NCI-H748 treated with DMSO at 0.1 percent for 48 hours (cell line): ENCODE results near the gene RALGPS1.

Source experiments
- DNase-seq: peaks from one replicate; lab custom pipeline; 2025; lab: John Stamatoyannopoulos, UW

Gene RALGPS1

GRCh38 chr9:127053960-127054359 lies 139.4 kb downstream of the RALGPS1 start:
- DNase-seq, result no peak

GRCh38 chr9:127055745-127056402 lies 141.3 kb downstream of the RALGPS1 start:
- no peak for DNase-seq

- DNase-seq, result no peak
Observed at GRCh38 chr9:127056446-127056845, 141.9 kb downstream of the RALGPS1 start.

- no peak for DNase-seq
Observed at GRCh38 chr9:127058011-127058644, 143.5 kb downstream of the RALGPS1 start.

GRCh38 chr9:127058645-127059021 lies 144.1 kb downstream of the RALGPS1 start:
- no peak for DNase-seq

GRCh38 chr9:127059030-127059429 lies 144.4 kb downstream of the RALGPS1 start:
- no peak for DNase-seq

GRCh38 chr9:127059765-127060361 lies 145.3 kb downstream of the RALGPS1 start:
- DNase-seq, result no peak

GRCh38 chr9:127061411-127061810 lies 146.8 kb downstream of the RALGPS1 start:
- no peak for DNase-seq

GRCh38 chr9:127064335-127064734 lies 149.8 kb downstream of the RALGPS1 start:
- no peak for DNase-seq

- DNase-seq, result no peak
Observed at GRCh38 chr9:127065592-127065991, 151.0 kb downstream of the RALGPS1 start.

- no peak for DNase-seq
Observed at GRCh38 chr9:127066060-127066850, 151.7 kb downstream of the RALGPS1 start.

- DNase-seq, result no peak
Observed at GRCh38 chr9:127066851-127067136, 152.2 kb downstream of the RALGPS1 start.

GRCh38 chr9:127067603-127068220 lies 153.1 kb downstream of the RALGPS1 start:
- DNase-seq, result no peak

- no peak for DNase-seq
Observed at GRCh38 chr9:127074561-127075548, 160.3 kb downstream of the RALGPS1 start.

GRCh38 chr9:127075624-127076372 lies 161.2 kb downstream of the RALGPS1 start:
- no peak for DNase-seq

GRCh38 chr9:127076860-127077643 lies 162.5 kb downstream of the RALGPS1 start:
- no peak for DNase-seq

GRCh38 chr9:127077644-127077946 lies 163.0 kb downstream of the RALGPS1 start:
- no peak for DNase-seq

- DNase-seq, result no peak
Observed at GRCh38 chr9:127078336-127078735, 163.8 kb downstream of the RALGPS1 start.

GRCh38 chr9:127078988-127079387 lies 164.4 kb downstream of the RALGPS1 start:
- DNase-seq, result no peak
